Right cardiac atrium (tissue), 5 donors: ENCODE measurements around the gene FBXL16. TPM values are rescaled to one million over a fixed set of nuclear protein-coding genes. Genes with fewer than 3 reads are reported as not detected.

ENCODE experiments used
- ATAC-seq, 2 donors: fragments of 200-7000 bp; cut with Tn5 transposase; one replicate each; pipeline versions ENCODE4 v1.8.0 to v1.9.1; 2020; ENCODE audit warnings: moderate library complexity in 2 of 2, mild to moderate bottlenecking in 1 of 2
- DNase-seq, 3 donors: peaks; one replicate each; pipeline ENCODE4 v3.0.0-alpha.2; 2020
- H3K27ac ChIP-seq: one replicate; pipeline ENCODE4 v1.5.1; 2013; ENCODE audit warnings: mild to moderate bottlenecking, low read length, control low read depth, moderate library complexity
- H3K27me3 ChIP-seq: one replicate; pipeline ENCODE4 v1.6.1; 2013; ENCODE audit not compliant: control insufficient read depth, insufficient read depth
- H3K4me1 ChIP-seq: one replicate; pipeline ENCODE4 v1.6.1; 2013; ENCODE audit warnings: low read length; ENCODE audit not compliant: control insufficient read depth, insufficient read depth
- H3K4me3 ChIP-seq: one replicate; pipeline ENCODE4 v1.5.1; 2013; ENCODE audit warnings: low read length, control low read depth
- H3K9me3 ChIP-seq: one replicate; pipeline ENCODE4 v1.6.1; 2013; ENCODE audit warnings: low read length; ENCODE audit not compliant: control insufficient read depth
- WGBS: extraction: QIAGEN DNeasy Blood & Tissue Kit; methylation state at CpG from one replicate; pipeline ENCODE4 v1.1.7; 2013; 5-methylcytosine and 5-hydroxymethylcytosine counted together
- intact Hi-C, 4 donors: fragments of 100-400 bp; cut with DNase I; formaldehyde crosslinking; loops; one replicate each; pipeline versions ENCODE4 v1.11.0 to v1.14.0; 2022 to 2023
- polyA plus RNA-seq: library from polyadenylated mRNA; stranded (reverse); fragments of 200-250 nt; gene quantifications from one replicate; pipeline ENCODE4 v1.2.3, GENCODE V29; 2013
- total RNA-seq, 4 donors: library from RNA; stranded (reverse); fragmentation: NEBNext Ultra II Directional; extraction: Animal tissue kit (Norgen Biotek cat#: 25700); gene quantifications; one replicate each; pipeline ENCODE4 v1.2.1, GENCODE V29; 2021
- donor health status: healthy with polysubstance abuse.
- donor health status: DM: no; HTN: yes; CAD: no.
- donor health status: DM: no; HTN: no; CAD: no.
- donor health status: DM: no; HTN: yes; CAD: no; lungs with severe emphysema.
- donor health status: DM: yes; HTN: yes; CAD: no.

FBXL16 gene
- total and polyA plus RNA-seq, 5 donors, result 0.19 to 0.38 (median 0.34) TPM

DNA sequence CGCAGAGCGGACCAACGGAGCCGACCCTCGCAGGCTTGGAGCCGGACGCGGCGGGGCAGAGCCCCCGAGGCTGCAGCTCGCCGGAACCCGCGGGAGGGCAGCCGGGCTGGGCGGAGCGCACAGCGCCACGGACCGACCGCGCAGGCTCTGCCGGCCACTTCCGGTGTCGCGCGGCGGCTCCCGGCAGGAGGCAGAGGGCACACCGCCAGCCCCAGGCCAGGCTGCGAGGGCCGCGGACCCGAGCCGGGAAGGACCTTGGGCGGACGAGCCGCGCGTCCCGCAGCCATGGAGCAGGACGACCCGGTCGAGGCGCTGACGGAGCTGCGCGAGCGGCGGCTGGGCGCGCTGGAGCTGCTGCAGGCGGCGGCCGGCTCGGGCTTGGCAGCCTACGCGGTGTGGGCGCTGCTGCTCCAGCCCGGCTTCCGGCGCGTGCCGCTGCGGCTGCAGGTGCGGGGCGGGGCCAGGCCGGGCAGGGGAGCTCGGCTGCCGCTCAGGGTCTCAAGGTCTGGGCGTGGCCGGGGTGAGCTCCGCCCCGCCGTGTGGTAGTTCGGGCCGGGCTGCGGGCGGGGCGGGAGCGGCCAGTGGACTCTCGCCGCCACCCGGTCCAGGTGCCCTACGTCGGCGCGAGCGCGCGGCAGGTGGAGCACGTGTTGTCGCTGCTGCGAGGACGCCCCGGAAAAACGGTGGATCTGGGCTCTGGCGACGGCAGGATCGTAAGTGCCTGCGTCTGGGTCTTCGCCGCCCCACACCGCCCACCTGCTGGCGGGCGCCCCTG is 15.6 kb upstream of the FBXL16 start, which contains the start of gene ANTKMT:
Gene ANTKMT (plus strand): TSS at position 157 of the 775 bp plus-strand sequence. CDS start 129 bp downstream, at position 286.
- H3K27ac ChIP-seq, result peak within 1 kb of the TSS; percentile 73
- intact Hi-C loops, result no loop called here
- peaks cover 5% of the 10 kb centered on the region for H3K4me1 ChIP-seq
- peak; percentile 81 to 92 (median 92) for DNase-seq
- WGBS, result 5% methylated on average over 106 of the region's 106 CpGs
- no peaks in the 10 kb centered on the region for H3K9me3 ChIP-seq
- H3K27me3 ChIP-seq, result no peaks in the 10 kb centered on the region
- peak; percentile 81 to 82 for ATAC-seq
- H3K4me3 ChIP-seq, result peak within 1 kb of the TSS; percentile 57

DNA sequence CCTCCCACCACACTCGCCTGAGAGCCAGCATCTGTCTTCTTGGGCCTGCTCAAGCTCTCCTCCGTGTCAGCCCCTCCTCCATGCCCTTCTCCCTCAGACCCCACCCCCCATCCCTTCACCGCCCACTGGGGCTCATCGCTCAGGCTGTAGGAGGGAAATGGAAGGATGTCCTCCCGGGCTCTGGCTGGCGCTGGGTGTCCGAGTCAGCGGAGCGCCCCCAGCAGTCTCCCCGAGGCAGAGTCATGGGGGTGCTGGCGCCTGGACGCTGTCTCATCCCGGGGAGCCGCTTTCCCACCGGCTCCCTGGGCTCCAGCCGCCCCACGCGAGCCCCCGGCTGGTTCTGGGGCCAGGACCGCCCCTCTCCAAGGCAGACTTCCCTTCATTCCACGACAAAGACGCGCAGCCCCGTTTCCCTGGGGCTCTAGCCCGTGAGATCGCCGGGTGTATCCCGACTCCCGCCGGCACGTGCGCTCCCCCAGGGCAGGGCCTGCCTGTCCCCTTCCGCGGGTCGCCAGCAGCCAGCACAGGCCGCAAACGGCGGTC is 14.9 kb upstream of the FBXL16 start:
- Histone ChIP-seq H3K4me1 (peaks cover 5% of the 10 kb centered on the region), H3K9me3 (no peaks in the 10 kb centered on the region), H3K27me3 (no peaks in the 10 kb centered on the region), H3K4me3 (peak overlapping the region; percentile 57), H3K27ac (peak overlapping the region; percentile 68)
- ATAC-seq (peak; percentile 47 to 61), DNase-seq (peak in 1 of 3 donors; percentile 53)
- intact Hi-C loops, result no loop called here
- WGBS, result under 1% methylated on average over 38 of the region's 38 CpGs

DNA sequence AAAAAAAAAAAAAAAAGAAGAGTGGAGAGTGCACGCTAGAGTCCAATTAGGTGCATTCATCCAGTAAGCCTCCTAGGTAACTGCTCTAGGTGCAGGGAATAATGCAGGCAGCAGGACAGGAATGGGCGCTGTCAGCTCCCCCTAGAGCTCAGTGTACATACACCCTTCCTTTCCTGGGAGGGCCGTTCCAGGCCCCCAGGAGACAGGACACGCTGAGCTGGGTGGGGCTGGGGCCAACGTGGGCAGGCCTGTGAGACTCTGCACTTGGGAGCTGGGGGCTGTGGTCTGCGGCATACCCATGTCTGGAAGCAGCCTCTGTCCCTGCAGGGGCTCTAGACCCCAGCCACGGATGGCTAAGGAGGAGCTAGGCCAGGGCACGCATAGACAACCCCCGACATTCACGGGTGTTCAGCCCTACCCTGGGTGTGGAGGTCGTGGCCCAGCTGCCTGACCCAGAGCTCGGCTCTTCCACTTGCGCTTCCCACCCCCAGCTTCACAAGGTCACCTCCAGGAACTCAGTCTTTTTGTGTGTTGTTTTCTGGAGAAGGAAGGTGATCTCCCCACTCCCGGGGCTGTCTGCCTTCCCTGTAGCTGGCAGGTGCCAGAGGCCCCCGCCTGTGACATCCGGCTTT is 14.3 kb upstream of the FBXL16 start:
- WGBS, result 11% methylated on average over 16 of the region's 16 CpGs
- Histone ChIP-seq H3K9me3 (no peaks in the 10 kb centered on the region), H3K4me1 (peaks cover 5% of the 10 kb centered on the region), H3K27me3 (no peaks in the 10 kb centered on the region), H3K4me3 (peak overlapping the region; percentile 57), H3K27ac (peak overlapping the region; percentile 68)
- ATAC-seq (no peak), DNase-seq (no peak)
- intact Hi-C loops, result loop anchor here in 2 of 4 donors (10.0 kb wide), 2 partner anchors 65 to 335 kb away; partner anchors contain the start of genes CHTF18 (in 1 of the 2) and RPUSD1 (in 1 of the 2)

DNA sequence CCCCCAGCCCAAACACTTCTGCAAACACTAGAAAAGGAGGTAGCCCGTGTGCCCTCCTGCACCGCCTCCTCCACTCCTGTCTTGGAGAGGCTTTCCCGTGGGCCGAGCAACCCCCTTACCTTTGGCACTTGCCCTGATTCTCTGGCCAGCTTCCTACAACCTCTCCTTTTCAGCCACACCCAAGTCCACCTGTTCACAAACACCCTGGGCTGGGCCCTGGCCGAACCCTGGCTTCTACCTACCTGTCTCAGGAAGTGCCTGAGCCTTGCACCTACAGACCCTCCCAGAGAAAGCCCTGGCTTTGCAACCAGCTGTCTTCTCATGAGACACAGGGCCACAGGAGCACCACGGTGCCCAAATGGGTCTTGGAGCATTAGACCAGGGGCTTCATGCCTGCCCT is 13.3 kb upstream of the FBXL16 start:
- Histone ChIP-seq H3K9me3 (no peaks in the 10 kb centered on the region), H3K27ac (no peak overlapping the region), H3K27me3 (no peaks in the 10 kb centered on the region), H3K4me1 (peaks cover 5% of the 10 kb centered on the region), H3K4me3 (no peak overlapping the region)
- WGBS, result 82% methylated on average over 6 of the region's 6 CpGs
- intact Hi-C loops, result loop anchor here in 2 of 4 donors (10.0 kb wide), 2 partner anchors 66 to 336 kb away; partner anchors contain the start of genes CHTF18 (in 1 of the 2) and RPUSD1 (in 1 of the 2)
- no peak for ATAC-seq
- DNase-seq, result no peak

GRCh38 chr16:718389-718788 is 12.8 kb upstream of the FBXL16 start:
- intact Hi-C loops, result loop anchor here in 2 of 4 donors (10.0 kb wide), 2 partner anchors 66 to 336 kb away; partner anchors contain the start of genes CHTF18 (in 1 of the 2) and RPUSD1 (in 1 of the 2)

DNA sequence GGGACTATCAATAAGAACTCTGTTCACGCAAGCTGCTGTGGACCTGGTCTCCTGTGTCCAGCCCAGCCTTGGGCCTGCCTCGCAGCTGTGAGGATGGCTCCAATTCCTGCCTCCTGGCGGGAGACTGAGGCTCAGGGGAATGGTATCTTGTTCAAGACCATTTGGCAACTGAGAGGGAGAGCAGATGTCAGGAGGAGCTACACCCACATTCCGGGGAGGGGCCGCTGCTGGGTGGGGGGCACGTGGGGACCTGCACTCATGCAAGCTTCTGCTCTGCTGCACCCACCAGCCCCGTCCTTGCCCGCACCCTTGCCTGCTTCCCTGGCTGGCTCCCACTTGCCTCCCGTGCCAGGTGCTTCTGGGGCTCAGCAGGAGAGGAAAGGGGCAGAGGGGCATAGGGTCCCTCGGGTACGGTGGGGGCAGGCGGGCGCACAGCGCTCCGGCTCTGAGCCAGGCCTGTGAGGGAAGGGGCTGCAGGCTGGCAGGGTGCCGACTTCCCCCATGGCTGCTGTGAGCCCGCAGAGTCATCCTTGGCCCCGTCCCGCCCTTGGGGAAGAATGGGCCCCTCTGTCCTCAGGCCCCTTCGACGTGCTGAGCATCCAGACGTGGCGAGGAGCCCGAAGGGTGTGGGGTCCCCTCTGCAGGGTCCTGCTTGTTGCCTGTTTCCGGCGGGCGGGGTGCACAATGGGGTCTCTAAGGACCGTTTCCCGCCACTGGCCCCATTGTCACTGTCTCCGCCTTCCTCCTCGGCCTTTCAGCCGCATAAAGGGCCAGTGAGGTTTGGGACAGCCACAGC is 12.0 kb upstream of the FBXL16 start:
- no peaks in the 10 kb centered on the region for H3K9me3 ChIP-seq
- H3K4me1 ChIP-seq, result peaks cover 5% of the 10 kb centered on the region
- intact Hi-C loops, result loop anchor here in 2 of 4 donors (10.0 kb wide), 2 partner anchors 67 to 337 kb away; partner anchors contain the start of genes CHTF18 (in 1 of the 2) and RPUSD1 (in 1 of the 2)
- 81% methylated on average over 32 of the region's 32 CpGs for WGBS
- H3K27me3 ChIP-seq, result no peaks in the 10 kb centered on the region
- no peak for DNase-seq
- H3K27ac ChIP-seq, result no peak overlapping the region
- ATAC-seq, result no peak
- H3K4me3 ChIP-seq, result no peak overlapping the region

More at GRCh38 chr16:718389-718788, 12.8 kb upstream of the FBXL16 start:
- Histone ChIP-seq H3K4me1 (peaks cover 5% of the 10 kb centered on the region), H3K27ac (no peak overlapping the region), H3K9me3 (no peaks in the 10 kb centered on the region), H3K27me3 (no peaks in the 10 kb centered on the region), H3K4me3 (no peak overlapping the region)
- ATAC-seq (no peak), DNase-seq (no peak)
- 91% methylated on average over 9 of the region's 9 CpGs for WGBS

DNA sequence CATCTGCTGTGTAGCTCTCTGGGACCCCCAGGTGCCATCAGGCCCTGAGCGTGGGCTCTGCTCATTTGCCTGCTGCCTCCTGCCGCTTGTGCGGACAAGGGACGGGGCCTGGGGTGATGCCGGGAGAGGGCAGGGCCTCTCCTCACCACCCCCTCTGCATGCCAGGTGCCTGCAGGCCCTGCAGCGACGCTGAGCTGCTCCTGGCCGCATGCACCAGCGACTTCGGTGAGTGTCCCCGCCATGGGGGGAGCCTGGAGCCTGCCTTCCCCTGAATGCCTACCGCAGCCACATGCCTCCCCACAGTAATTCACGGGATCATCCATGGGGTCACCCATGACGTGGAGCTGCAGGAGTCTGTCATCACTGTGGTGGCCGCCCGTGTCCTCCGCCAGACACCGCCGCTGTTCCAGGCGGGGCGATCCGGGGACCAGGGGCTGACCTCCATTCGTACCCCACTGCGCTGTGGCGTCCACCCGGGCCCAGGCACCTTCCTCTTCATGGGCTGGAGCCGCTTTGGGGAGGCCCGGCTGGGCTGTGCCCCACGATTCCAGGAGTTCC is 11.2 kb upstream of the FBXL16 start:
- 87% methylated on average over 29 of the region's 29 CpGs for WGBS
- peaks cover 3% of the 10 kb centered on the region for H3K4me1 ChIP-seq
- no peaks in the 10 kb centered on the region for H3K27me3 ChIP-seq
- H3K27ac ChIP-seq, result no peak overlapping the region
- ATAC-seq (no peak), DNase-seq (no peak)
- H3K9me3 ChIP-seq, result no peaks in the 10 kb centered on the region
- intact Hi-C loops, result loop anchor here in 2 of 4 donors (10.0 kb wide), 2 partner anchors 68 to 338 kb away; partner anchors contain the start of genes CHTF18 (in 1 of the 2) and RPUSD1 (in 1 of the 2)
- H3K4me3 ChIP-seq, result no peak overlapping the region

GRCh38 chr16:716200-716568 is 10.6 kb upstream of the FBXL16 start:
- ATAC-seq, result no peak

GRCh38 chr16:715477-716199 is 10.0 kb upstream of the FBXL16 start:
- H3K4me1 ChIP-seq, result peaks cover 3% of the 10 kb centered on the region

More at GRCh38 chr16:716200-716568, 10.6 kb upstream of the FBXL16 start:
- peaks cover 3% of the 10 kb centered on the region for H3K4me1 ChIP-seq
- intact Hi-C loops, result loop anchor here in 2 of 4 donors (10.0 kb wide), 2 partner anchors 69 to 339 kb away; partner anchors contain the start of genes CHTF18 (in 1 of the 2) and RPUSD1 (in 1 of the 2)
- H3K27me3 ChIP-seq, result no peaks in the 10 kb centered on the region
- H3K9me3 ChIP-seq, result no peaks in the 10 kb centered on the region
- peak overlapping the region; percentile 91 for H3K4me3 ChIP-seq
- H3K27ac ChIP-seq, result no peak overlapping the region
- 26% methylated on average over 12 of the region's 12 CpGs for WGBS
- DNase-seq, result peak; percentile 53 to 82 (median 78)

More at GRCh38 chr16:715477-716199, 10.0 kb upstream of the FBXL16 start:
- 2% methylated on average over 74 of the region's 74 CpGs for WGBS
- Histone ChIP-seq H3K4me3 (peak overlapping the region; percentile 91), H3K27ac (no peak overlapping the region), H3K27me3 (no peaks in the 10 kb centered on the region), H3K9me3 (no peaks in the 10 kb centered on the region)
- DNase-seq (peak in 1 of 3 donors; percentile 74), ATAC-seq (no peak)
- intact Hi-C loops, result loop anchor here in 2 of 4 donors (10.0 kb wide), 2 partner anchors 69 to 339 kb away; partner anchors contain the start of genes CHTF18 (in 1 of the 2) and RPUSD1 (in 1 of the 2)
